CD1c-positive myeloid dendritic cell (primary cell): ENCODE data around the gene C1R.
"Not testable (repeated sequence)": the region's sequence is repeated elsewhere in the genome, so short reads cannot be mapped to it uniquely, and the experiment has no call there.

Experiments used
- DNase-seq: peaks from one replicate; pipeline ENCODE4 v3.0.0-alpha.2; 2016; ENCODE audit errors: extremely low spot score

Gene C1R

DNA sequence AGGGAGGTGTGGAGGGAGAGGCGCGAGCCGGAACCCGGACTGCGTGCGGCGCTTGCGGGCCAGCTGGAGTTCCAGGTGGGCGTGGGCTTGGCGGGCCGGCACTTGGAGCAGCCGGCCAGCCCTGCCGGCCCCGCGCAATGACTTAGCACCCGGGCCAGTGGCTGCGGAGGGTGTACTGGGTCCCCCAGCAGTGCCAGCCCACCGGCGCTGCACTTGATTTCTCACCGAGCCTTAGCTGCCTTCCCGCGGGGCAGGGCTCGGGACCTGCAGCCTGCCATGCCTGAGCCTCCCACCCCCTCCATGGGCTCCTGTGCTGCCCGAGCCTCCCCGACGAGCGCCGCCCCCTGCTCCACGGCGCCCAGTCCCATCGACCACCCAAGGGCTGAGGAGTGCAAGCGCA, 54.8 kb downstream of the C1R start:
- DNase-seq = not testable (repeated sequence)

- no peak for DNase-seq
Observed at GRCh38 chr12:7035463-7035862, 56.8 kb downstream of the C1R start.

DNA sequence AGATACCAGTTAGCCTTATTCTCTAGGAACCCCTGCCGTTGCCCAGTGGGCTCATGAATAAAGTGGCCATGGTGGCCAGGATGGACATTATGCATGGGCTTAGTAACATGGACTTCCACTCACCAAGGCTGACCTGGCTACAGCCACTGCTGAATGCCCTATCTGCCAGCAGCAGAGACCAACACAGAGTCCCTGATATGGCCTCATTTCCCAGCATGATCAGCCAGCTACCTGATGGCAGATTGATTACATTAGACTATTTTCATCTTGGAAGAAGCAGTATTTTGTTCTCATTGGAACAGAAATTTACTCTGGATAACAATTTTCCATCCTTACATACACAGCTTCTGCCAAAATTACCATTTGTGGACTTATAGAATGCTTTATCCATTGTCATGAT, 57.8 kb downstream of the C1R start:
- no peak for DNase-seq

GRCh38 chr12:7032990-7033389, 59.3 kb downstream of the C1R start:
- DNase-seq = no peak

DNA sequence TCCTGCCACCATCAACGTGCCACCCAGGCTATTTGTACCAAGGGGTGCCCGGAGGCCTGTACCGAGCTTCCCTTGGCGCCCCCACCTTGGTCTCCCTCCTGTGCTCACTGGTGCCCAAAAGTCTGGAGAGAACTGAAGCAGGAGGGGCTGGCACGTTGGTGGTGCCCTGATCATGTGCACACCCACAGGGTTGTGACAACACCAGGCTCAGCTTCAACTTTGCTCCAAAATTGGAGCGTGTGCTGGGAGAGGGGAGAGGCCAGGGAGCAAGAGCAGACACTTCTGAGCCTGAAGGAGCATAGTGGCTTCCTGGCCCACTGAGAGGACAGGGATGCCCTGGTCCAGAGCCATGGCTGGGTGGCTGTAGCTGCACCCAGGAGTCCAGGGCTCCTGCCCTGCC, 60.9 kb downstream of the C1R start:
- no peak for DNase-seq
